AG04450 (cell line): ENCODE data around the gene PITX1. TPM values are rescaled to one million over a fixed set of nuclear protein-coding genes. Genes with fewer than 3 reads are reported as not detected.

Experiments used
- CTCF ChIA-PET: fragments of 300-600, 350-600 bp; formaldehyde crosslinking; extraction: SDS; loops from one replicate; lab custom pipeline; 2022; ENCODE audit warnings: antibody characterized with exemption, inconsistent platforms; lab: Charles Lee
- POLR2A ChIA-PET: fragments of 350-600 bp; formaldehyde crosslinking; extraction: SDS; loops from one replicate; lab custom pipeline; 2021; ENCODE audit warnings: antibody characterized with exemption, inconsistent platforms; lab: Yijun Ruan, JAX
- DNase-seq: peaks from one replicate; pipeline ENCODE4 v3.0.0-alpha.2; 2011; ENCODE audit warnings: low read depth, low spot score
- H3K27ac ChIP-seq: one replicate; pipeline ENCODE4 v1.5.1; 2012; ENCODE audit warnings: low read depth, low read length, control low read depth
- H3K27me3 ChIP-seq: one replicate; pipeline ENCODE4 v1.6.0; 2012; ENCODE audit warnings: low read length; ENCODE audit not compliant: control insufficient read depth, insufficient read depth
- H3K4me3 ChIP-seq: 2 replicates; pipeline ENCODE4 v1.5.1; 2011; ENCODE audit warnings: mild to moderate bottlenecking, low read depth, low read length, control low read depth
- H3K9me3 ChIP-seq: 2 replicates; pipeline ENCODE4 v1.5.1; 2012; ENCODE audit warnings: low read length; ENCODE audit not compliant: control insufficient read depth, insufficient read depth
- polyA plus RNA-seq: library from polyadenylated mRNA; depleted of rRNA; stranded (reverse); fragments of >200 nt; gene quantifications from 2 replicates; pipeline ENCODE4 v1.2.3, GENCODE V29; 2011
- TF ChIP-seq, protein P1 (sequence below): IDR thresholded peaks from 2 replicates; pipeline ENCODE4 v1.5.1; 2011; ENCODE audit warnings: low read depth, low read length, control low read depth, inconsistent platforms

PITX1 gene
- polyA plus RNA-seq, 1 experiment = 72.1 TPM

DNA sequence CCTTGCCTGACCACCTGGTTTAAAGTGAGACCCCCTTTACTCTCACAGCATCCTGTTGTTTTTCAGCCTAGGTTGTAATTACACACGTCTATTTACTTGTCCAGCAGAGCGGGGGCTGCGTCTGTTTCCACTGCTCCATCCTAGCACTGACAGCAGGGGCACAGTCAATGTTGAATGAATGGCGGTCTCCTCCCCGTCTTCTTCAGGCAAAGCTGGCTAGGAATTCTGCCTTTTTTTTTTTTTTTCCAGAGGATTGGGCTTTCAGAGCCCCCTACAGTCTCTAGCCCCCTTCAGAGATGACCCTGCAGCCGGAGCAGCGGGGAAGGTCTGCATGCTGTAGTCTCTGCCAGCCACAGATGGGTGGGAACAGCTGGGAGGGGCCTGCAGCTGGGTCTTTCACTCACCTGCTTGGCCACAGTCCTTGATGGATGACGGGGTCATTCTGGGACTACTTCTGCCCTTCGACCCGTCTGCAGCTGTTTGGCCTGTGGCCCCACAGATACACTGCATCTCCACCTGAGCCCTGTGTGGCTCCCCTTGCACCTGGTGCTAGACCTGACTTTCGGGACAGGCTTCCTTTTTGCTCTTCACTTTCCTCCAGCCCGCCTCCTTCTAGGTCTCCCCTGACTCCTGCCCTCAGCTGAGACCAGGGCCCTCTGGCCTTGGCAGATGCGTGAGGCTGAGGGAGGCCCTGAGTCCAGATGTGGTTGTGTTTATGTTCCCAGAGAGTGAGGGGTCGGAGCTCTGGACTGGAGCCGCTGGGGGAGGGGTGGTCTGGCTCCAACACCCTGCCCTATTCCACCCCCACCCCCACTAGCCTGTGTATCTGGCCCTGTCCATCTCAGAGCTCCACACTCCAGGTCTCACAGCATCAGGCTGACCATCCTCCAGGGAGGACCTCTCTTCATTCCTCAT, 8.0 kb downstream of the PITX1 start:
- no peak for DNase-seq
- Histone ChIP-seq H3K27me3 (peaks cover 6% of the 10 kb centered on the region), H3K9me3 (peaks cover 20% of the 10 kb centered on the region), H3K27ac (no peak overlapping the region), H3K4me3 (no peak overlapping the region)
- POLR2A ChIA-PET = interaction anchor here (0.7 to 0.9 kb wide), 3 partner anchors 13 to 185 kb away, joined by 3 to 6 read pairs (median 3); no protein-coding TSS in a partner anchor
- CTCF ChIA-PET = interaction anchor here (0.7 to 1.1 kb wide), 2 partner anchors 14 to 293 kb away, joined by 3 read pairs; no protein-coding TSS in a partner anchor
- TF ChIP-seq, protein P1, sequence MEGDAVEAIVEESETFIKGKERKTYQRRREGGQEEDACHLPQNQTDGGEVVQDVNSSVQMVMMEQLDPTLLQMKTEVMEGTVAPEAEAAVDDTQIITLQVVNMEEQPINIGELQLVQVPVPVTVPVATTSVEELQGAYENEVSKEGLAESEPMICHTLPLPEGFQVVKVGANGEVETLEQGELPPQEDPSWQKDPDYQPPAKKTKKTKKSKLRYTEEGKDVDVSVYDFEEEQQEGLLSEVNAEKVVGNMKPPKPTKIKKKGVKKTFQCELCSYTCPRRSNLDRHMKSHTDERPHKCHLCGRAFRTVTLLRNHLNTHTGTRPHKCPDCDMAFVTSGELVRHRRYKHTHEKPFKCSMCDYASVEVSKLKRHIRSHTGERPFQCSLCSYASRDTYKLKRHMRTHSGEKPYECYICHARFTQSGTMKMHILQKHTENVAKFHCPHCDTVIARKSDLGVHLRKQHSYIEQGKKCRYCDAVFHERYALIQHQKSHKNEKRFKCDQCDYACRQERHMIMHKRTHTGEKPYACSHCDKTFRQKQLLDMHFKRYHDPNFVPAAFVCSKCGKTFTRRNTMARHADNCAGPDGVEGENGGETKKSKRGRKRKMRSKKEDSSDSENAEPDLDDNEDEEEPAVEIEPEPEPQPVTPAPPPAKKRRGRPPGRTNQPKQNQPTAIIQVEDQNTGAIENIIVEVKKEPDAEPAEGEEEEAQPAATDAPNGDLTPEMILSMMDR = no peak

DNA sequence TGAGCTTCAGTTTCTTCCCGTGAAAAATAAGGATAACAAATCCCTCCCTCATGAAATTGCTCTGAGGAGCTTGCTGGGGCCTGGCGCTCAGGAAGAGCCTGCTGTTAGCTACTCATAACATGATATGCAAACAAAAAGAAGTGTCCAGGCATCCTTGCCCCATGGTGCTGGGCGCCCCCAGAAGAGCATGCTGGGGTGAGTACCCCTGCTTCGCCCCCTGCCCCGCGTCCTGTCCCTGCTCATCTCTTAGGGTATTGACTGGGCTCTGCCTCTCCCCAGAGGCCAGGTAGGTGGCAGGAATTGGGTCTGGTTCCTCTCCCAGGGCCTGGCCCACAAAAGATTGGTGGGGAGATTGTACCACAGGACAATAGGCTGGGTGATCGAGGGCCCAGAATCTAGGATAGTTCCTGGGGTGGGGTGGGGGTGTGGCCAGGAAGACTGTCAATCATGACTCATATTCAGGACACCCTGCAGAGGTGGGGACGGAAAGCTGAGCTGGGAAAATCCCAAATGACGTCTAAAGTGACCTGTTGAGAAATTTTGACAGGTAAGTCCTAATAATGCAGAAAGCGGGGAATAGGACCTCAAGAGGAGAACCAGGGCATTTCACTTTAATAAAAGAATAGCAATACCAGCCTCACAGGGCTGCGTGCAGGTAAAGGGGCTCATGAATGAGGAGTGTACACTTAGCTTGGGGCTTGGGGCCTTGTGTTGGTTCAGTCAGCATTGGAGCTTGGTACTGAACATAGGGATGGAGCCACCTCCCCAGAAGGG, 8.9 kb downstream of the PITX1 start:
- no peak overlapping the region for H3K4me3 ChIP-seq
- TF ChIP-seq, protein P1 = no peak
- CTCF ChIA-PET = no interaction called here
- POLR2A ChIA-PET = interaction anchor here (0.9 kb wide), 1 partner anchor 12 kb away, joined by 3 read pairs; no protein-coding TSS in a partner anchor
- H3K9me3 ChIP-seq = peaks cover 17% of the 10 kb centered on the region
- no peak for DNase-seq
- H3K27ac ChIP-seq = no peak overlapping the region
- H3K27me3 ChIP-seq = peaks cover 6% of the 10 kb centered on the region

DNA sequence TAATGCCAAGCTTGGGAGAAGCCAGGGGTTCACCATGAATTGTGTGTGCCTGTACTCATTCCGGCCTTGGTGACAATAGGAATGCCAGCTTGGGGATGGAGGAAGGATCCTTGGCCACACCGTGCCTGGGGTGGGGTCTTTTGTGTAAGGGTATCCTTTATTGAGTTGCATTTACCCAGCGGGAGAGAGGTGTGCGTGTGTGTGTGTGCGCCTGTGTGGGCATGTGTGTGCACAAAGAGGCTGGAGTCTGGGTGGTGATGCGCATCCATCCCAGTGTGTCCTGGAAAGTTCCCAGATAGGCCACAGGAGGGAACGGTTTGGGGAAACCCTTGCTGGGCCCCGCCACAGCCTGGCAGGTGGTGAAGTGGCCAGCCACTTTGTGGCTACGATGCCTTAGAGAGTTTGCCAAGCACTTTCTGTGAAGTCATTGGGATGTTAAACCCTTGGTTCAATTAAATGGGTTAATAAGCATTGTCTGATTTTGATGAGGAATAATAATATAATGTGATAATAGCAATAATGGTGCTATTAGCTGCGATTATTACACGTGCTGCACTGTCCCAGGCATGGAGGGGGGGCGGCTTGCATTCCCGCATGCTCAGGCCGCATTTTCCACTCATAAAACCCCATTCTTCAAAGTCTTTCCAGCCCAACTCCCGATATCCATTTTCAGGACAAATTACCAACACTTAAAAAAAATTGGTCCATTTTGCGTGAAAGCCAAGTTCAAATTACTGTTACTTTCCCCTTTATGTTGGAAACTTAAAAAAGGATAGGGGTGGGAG, 13.7 kb downstream of the PITX1 start:
- no peak for DNase-seq
- H3K27me3 ChIP-seq = no peaks in the 10 kb centered on the region
- ChIA-PET POLR2A (no interaction called here), CTCF (no interaction called here)
- no peaks in the 10 kb centered on the region for H3K9me3 ChIP-seq
- TF ChIP-seq, protein P1 = no peak
- no peak overlapping the region for H3K27ac ChIP-seq
- H3K4me3 ChIP-seq = no peak overlapping the region

DNA sequence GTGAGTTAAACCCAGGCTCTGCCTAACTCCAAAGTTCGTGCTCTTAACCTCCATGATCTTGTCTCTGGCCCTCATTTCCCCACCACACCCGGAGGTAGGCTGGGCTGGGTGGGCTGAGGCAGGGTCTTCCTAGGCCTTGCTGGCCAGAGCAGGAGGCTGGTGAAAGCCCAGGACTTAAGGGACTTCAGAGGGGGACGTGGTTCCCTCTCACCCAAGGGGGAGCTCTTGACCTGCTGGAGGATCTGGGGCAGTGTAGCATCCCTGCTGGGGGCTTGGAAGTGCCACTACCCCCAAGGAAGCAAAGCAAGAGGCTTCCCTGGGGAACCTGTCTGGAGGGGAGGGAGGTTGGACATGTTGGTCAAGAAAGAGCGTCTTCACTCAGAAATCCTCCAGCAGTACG, 14.7 kb downstream of the PITX1 start:
- ChIA-PET POLR2A (no interaction called here), CTCF (no interaction called here)
- no peak overlapping the region for H3K27ac ChIP-seq
- DNase-seq = no peak
- H3K9me3 ChIP-seq = no peaks in the 10 kb centered on the region
- TF ChIP-seq, protein P1 = no peak
- no peaks in the 10 kb centered on the region for H3K27me3 ChIP-seq
- no peak overlapping the region for H3K4me3 ChIP-seq
